HEK293 (cell line): ENCODE results near the gene ADAMTS10.

ENCODE experiments used
- CTCF ChIP-seq: fragments of 450-650 bp; formaldehyde crosslinking; IDR thresholded peaks from 2 replicates; pipeline ENCODE4 v1.5.1; 2016; ENCODE audit warnings: missing biosample characterization, missing genetic modification characterization
- TCF7L2 ChIP-seq: IDR thresholded peaks from 2 replicates; pipeline ENCODE4 v1.6.1; 2011; ENCODE audit warnings: low read depth, mild to moderate bottlenecking, inconsistent platforms, low read length, moderate library complexity, borderline replicate concordance
- TRIM28 ChIP-seq: IDR thresholded peaks from 2 replicates; pipeline ENCODE4 v1.6.1; 2011; ENCODE audit warnings: low read length, control low read depth, borderline replicate concordance
- ZBTB6 ChIP-seq: fragments of 450-650 bp; formaldehyde crosslinking; IDR thresholded peaks from 2 replicates; pipeline ENCODE4 v1.5.1; 2017; ENCODE audit warnings: missing biosample characterization, missing genetic modification characterization
- ZEB2 ChIP-seq: fragments of 450-650 bp; formaldehyde crosslinking; IDR thresholded peaks from 2 replicates; pipeline ENCODE4 v1.5.1; 2016; ENCODE audit warnings: missing biosample characterization, missing genetic modification characterization
- ZNF138 ChIP-seq: fragments of 450-650 bp; formaldehyde crosslinking; IDR thresholded peaks from 2 replicates; pipeline ENCODE4 v1.5.1; 2016; ENCODE audit warnings: missing biosample characterization, missing genetic modification characterization, borderline replicate concordance
- ZNF624 ChIP-seq: fragments of 450-650 bp; formaldehyde crosslinking; IDR thresholded peaks from 2 replicates; pipeline ENCODE4 v1.5.1; 2017; ENCODE audit warnings: missing biosample characterization, missing genetic modification characterization

DNA sequence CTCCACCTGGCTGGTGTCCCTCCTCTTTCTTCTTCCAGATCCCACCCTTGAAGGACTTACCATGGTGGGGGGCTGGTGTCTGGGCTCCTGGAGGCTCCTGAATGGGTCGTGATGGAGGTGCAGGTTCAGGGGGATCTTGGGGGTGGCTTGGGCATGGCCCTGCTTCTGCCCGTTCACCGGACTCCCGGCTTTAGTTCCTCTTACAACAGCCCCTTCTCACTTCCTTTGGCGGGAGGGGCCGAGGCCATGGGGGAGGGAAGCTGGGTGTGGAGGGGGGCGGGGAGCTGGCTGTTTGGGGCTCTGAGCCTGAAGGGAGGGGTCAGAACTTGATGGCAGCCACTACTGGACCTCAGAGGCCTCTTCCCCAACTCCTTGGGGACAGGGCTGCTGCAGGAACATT, 33.3 kb downstream of the ADAMTS10 start, which contains the start of gene MYO1F:
- no peak for TF ChIP-seq ZBTB6 (tag by site-specific recombination)
- no peak for TF ChIP-seq ZNF624 (tag by site-specific recombination)
- TF ChIP-seq CTCF (tag by site-specific recombination): no peak
- TF ChIP-seq ZEB2: no peak
- TF ChIP-seq TRIM28: no peak
- TF ChIP-seq TCF7L2: no peak
- TF ChIP-seq ZNF138: no peak
